HG02938 (cell line): ENCODE results near the gene PDE7B.

Experiments used
- ATAC-seq: cut with Tn5 transposase; IDR thresholded peaks from one replicate; pipeline ENCODE4 v1.9.1; 2021; ENCODE audit warnings: mild to moderate bottlenecking, moderate library complexity; ENCODE audit not compliant: unreplicated experiment

PDE7B gene

DNA sequence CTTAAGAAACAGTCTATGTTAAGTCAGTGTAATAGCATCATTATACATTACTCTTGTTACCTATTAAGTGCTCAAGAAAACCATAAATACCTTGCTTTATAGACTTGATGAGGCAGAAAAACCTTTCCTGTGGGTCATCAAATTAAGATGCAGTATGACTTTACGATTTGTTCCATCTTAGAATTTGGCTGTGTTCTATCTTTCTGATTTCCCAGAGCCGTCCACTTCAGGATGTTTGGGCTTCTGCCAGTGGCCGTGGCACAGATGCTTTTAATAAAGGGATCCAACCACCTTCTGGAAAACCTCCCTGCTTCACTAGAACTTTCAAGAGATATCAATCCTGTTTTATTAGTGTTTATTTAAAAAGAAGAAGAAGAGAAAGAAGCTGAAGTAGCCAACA lies 71.2 kb downstream of the PDE7B start:
- no peak for ATAC-seq

DNA sequence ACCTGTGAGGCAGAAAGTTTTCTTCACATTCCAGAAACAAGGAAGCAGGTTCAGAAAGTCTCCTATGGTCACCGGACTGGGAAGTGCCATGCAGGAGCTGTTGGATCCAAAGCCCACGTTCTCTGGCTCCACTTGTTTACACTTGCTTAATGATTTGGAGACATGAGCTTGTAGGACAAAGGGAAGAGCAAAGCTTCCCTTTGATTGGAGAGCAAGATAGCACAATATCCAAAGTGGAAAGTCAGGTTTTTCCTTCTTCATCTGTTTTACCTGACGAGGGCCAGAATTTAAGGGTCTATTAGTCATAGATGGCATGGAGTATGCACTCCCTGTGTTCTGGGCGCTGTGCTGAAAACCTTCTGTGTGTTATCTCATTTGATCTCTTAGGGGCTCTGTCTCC lies 81.2 kb downstream of the PDE7B start:
- ATAC-seq, result no peak

DNA sequence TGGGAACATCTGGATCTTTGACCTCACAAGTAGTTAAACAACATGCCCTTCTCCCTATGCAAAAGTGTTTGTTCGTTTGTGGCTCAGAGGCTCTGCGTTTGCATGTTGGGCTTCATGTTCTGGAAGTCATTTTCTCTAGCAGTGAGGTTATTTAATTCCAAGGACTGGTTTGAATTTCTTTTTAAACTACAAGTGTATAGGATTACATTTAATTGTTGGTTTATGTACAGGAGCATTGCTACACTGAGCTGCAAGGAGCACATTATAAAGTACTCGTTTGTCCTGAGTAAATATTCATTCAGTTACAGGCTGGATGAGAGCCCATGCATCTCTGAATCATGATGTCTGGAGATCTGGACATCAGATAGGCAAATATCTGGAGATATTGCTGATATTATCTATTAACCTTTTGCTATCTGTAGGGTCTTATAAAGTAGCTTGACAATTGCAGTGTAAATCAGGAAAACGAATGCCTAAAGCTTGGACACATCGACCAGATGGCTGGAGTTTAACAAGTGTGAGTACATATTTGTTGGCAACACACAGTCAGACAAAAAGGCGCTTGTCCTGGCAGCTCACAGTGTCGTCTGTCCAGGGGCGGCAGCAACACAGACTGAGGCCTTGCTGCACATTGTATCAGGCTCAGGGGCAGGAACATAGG lies 84.6 kb downstream of the PDE7B start:
- ATAC-seq, result no peak

DNA sequence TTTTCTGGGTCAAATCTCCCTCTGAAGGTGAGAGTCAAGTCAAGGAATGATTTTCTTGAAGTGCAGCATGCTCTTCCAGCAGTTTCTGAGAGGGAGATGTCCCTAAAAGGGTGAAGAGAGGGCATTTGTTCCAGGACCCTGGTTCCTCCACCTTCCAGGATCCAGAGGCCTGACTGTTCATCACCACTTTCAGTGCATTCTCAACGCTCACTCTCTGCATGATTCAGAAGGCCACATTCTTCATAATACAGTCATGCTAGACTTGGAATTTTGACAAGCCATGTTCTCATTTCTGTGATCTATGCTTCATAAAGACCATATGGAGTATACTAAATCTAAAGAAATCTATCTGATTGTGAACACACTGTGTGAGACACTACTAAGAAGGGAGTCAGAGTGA lies 85.1 kb downstream of the PDE7B start:
- ATAC-seq, result no peak

DNA sequence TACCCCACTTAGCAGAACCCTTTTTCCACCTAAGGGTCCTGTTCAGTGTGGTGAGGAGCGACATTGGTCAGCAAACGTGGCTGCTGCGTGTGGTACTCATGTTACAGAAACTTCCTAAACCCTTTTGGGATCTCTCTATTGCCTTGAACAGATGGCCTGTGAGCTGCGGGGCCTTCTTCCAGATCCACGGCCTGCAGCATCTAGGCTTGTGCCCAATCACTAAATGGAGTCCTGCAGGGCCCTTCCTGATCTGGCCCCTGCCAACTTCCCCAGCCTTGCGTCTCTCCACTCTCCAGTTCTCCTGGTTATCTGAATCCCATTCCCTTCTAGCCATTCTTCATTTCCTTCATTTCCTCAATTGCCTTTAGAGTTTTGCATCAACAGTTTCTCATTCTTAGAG lies 85.6 kb downstream of the PDE7B start:
- no peak for ATAC-seq

DNA sequence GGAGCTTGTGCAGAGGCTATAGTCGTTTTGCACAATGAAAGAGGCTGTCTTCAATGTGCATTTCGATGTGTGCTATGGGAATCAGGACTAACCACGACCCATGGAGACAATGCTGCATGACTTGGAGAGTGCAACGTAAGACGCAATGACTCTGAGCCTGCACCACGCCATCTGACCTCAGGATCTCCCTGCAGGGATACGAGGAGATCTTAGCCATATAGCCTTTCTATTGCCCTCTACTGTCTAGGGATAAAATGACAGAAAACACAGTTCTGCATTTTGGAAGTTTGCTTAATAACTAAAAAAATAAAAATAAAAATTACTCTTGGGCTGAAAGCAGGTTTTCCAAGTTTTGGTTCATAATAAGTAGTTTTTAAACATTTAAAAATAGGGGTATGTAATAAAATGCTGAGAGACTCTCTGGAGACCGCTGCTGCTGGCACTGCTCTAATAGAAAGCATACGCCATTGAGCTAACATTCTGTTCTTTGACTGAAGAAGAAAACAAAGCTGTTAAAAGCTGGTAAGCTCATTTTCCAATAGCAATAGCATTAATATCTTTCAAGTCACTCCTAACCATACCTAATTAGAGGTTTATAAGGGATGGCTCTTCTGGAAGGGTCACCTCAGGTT lies 87.2 kb downstream of the PDE7B start:
- ATAC-seq, result no peak

DNA sequence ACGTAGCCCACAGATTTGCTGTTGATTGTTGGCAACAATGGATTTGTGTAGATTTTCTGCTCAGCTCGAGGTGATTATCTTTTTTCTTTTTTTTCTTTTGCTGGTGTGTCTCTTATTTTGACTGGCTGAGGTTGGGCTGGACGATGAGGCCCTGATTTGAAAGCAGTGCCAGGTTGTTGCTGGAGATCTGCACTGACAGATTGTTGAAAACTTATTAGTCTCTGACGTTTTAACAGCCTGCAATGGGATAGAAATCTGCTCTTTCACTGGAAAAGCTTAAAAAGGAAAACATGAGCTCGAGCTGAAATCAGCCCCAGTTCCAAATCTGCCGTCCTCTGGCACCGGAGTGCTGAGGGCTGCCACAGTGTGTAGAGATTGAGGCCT lies 87.7 kb downstream of the PDE7B start:
- ATAC-seq, result no peak

DNA sequence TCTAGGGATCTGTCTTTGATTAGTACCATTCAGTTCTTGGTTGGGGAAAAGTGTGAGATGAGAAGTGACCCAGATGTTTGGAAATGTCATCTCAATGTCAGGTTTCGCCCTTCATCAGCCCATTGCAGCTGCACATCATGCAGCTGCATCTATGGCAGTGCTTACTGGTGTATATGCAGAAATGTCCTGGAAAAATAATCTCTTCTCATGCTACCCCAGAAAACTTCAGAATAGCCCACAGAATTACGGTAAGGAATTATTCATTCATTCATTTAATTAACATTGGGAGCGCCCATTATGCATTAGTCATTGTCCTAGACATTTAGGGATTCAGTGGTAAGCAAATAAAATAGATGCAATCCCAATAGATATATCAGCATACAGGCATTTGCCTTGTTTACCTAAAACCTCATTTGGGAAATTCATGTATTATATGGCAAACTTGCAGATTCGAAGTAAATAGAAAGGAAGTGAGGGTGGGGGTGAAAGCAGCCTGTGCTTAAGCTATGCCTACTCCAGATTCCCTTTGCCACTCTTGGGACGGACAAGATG lies 89.2 kb downstream of the PDE7B start:
- no peak for ATAC-seq

DNA sequence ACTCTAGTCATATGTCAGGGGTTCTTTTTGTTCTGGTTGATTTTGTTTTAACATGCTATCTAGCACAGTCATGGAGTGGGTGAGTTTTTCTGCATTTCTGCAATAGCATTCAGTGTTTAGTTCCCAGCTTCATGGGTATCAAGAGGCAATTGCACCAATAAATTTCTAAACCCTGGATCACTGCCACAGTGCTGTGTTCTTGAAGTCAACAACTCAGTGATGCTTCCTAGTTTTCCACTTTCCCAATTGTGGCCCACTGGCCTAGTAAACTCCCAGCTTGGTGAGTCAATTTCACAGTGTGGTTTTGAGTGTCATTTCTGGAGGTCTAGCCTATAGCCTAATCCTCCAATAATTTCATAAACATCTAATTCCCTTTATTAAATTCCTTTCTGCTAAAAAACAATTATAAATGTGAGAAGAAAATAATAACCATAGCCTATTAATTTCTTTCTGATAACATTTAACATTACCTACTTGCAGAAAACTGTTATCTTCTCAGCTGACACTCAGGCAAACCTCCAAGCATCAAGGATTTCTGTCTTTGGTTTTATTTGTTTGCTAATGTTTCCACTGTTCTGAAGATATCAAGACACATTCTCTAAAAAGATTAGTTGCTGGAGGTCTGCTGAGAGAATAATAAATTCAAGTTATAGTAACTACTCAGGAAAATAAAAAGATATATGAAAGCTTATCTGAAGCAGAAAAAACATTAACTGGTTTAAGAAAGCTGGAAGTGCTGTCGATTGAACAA lies 89.9 kb downstream of the PDE7B start:
- no peak for ATAC-seq

DNA sequence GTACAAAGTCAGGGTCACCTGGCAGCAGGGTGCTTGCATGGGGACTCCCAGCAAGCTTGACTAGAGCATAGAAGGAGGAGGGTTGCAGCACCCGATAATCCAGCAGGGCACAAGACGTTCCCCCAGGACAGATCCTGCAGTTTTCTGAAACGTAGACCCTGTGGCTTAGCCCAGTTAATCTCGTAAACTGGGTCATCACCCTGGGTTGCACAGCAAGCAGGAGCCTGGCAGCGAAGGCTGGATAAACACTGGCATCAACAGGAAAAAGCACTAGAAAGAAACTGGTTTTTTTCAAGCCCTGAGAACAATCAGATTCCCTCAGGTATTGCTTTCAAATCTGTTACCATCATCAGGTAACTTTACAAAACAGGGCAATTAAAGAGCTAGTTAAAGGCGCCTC lies 92.6 kb downstream of the PDE7B start:
- ATAC-seq, result no peak

DNA sequence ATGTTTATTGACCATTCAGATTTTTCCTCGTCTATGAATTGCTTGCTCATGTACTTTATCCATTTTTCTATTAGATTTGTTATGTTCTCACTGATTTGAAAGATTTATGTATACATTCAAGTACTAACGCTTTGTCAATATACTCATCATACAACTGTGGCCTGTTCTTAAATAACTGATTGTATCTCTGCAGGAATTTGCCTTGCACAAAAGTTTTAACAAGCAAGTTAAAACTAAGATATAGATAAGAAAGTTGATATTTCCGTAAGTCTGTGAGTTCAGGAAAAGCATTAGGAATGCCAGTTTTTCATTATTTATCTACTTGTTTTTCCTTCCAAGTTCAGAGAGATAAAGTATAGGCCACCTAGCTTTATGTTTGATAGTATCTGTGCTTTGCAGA lies 95.2 kb downstream of the PDE7B start:
- no peak for ATAC-seq

DNA sequence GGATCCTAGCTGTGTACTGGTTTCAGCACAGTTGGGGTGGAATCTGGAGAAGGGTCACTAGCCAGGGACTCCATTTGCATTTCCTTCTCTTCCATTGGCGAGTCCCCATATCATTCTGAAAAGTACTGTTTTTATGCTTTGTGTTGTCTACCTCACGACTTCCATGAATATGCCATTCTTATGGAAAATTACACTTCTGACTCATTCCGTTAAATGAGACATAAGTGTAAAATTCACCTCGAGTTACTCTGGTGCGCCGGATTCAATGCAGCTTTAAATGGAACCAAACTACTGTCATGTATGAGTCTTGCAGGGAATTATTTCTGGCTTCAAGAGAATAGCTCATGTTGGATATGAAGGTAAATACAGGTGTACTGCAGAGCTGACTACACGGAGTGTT lies 99.2 kb downstream of the PDE7B start:
- ATAC-seq, result no peak

DNA sequence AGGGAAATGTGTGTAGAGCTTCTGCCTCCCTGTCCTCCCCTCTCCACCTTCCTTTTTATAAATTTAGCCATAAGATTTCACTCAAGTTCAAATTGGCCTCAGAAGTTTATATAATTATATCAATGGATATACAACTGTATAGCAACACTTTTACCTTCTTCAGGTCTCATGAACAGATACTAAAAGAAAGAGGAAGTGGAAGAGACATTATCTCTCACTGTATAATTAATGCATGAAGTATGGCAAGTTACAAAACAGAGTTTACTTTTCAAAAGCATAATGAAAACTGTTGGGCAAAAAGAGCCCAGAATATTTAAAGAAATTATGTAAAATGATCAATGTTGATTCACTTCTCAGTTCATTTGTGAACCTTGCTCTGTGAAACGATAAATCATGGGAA lies 99.7 kb downstream of the PDE7B start:
- no peak for ATAC-seq

DNA sequence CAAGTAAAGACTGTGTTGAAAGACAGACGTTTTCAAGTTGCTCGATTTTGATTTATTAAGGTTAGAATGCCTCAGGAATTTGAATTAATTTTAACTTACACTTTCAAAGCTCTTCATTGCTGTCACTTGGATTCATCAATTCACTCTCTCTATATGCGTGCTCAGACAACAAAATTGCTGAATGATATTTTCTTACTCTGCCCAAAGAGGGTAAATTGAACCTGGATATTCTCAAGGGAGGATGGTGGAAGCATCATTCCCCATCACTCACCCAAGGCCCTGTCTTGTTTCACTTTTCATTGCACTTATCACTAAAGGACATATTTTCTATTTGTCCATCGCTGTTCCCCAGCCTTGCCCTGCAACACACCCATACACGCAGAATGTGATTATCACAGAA lies 102.3 kb downstream of the PDE7B start:
- ATAC-seq, result no peak

DNA sequence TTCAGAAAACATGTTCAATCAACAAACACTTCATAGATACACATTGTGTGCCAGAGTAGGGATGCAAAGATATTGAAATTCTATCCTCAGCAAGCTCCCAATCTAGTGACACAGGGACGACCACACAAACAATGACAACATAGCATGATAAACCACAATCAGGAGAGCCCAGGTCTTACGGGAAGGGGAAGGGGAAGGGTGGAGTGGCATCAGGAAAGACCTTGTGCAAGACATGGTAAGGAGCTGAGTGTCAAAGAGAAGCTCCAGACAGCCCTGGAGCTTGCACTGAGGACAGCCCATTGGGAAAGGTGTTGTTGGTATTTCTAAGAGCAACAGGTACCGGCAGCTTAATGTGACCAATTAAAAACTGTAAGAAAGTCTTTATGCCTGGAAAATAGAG lies 103.6 kb downstream of the PDE7B start:
- ATAC-seq, result no peak

DNA sequence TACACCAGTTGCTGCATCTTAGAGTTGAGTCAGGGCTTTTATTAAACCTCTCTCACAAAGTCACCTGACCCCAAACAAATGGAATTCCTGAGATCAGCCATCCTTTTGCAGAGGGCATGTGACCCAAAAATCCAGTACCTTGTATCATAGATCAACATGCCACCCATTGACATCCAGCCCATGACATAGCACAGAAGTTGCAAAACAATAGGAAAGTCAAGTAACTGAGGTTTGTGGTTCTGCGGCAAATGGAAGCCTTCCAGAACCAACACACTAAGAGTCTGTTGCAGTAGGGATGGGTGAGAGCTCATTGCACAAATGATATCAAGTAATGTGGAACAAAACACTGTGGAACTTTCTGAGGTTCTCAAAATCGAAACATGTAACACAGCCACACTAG lies 111.2 kb downstream of the PDE7B start:
- ATAC-seq, result no peak

DNA sequence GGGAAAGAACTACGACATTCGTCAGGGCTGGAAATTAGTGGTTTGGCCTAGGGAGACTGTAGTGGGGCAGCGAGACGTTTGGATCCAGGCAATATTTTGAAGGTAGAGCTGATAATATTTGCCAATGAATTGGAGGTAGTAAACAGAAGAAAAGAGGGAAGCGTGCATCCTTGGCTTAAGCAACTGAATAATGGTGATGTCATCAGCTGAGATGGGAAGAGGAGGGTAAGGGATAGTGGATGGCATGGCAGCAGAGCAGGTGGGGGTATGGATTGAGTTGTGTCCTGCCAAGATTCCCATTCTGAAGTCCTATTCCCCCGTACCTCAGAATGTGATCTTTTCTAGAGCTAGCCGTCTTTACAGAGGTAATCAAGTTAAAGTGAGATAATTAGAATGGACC lies 119.2 kb downstream of the PDE7B start:
- ATAC-seq, result no peak

DNA sequence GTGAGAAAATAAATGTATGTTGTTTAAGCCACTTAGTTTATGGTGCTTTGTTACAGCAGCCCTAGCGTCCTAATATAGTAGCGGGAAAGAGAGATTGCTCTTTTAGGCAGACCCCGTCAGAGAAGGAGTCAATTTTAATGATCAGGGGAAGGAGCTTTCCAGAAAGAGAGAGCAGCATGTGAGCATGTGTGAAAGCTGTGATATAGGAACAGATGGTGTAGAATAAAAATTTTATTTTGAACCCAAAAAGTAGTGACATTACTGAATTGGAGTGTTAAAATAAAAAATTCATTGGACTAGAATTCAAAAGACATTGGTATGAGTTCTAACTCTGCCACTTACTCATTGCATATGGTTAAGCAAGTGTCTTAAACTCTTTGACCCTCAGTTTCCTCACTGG lies 119.8 kb downstream of the PDE7B start:
- no peak for ATAC-seq

DNA sequence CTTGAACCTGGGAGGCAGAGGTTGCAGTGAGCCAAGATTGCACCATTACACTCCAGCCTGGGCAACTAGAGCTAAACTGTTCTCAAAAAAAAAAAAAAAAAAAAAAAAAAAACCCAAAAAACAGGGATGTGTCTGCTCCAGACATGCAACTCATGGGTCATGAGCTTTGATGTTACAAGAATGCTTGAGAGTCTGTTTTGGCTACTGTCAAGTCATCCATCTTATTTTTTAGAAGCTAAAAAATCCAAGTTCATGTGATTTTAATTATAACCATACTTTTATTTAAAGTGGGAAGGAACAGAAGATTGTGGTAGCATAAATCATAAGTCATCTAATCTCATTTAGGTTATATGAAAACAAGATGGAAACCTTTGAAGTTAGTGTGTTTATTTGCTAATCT lies 120.6 kb downstream of the PDE7B start:
- no peak for ATAC-seq

DNA sequence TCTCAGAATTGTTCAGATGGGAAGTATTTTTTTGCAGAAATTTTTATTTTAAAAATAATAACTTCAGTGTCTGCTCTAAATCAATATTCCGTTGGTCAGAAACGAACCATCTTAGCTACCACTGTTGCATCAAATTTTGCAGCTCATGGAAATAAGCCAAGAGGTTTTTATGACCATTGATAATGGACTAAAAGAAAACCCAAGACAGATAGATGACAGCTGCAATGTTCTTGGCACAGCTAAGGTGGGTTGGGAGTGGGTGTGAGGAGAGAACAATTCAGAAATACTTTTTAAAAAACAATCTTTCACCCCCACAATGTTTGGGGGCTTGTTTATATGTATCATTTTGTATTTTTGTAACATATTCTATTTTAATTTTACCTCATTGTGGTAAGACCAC lies 121.1 kb downstream of the PDE7B start:
- ATAC-seq, result no peak

DNA sequence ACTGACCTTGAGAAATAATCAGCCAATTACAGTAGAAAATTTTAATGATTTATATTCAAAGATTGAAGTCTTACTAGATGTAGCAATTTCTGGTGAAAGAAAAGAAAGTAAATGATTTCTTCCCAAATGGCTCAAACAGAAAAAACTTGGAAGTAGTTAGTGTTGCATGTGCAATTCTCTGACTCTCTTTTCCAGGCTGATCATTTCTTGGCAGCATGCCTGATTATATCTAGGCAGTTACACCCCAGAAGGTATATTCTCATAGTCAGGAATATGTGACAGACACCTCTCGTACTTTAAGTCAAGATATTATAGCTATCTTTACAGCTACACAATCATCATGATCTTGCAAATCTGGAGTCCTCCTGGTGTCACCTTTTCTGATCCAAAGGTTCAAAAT lies 122.9 kb downstream of the PDE7B start:
- ATAC-seq, result no peak

DNA sequence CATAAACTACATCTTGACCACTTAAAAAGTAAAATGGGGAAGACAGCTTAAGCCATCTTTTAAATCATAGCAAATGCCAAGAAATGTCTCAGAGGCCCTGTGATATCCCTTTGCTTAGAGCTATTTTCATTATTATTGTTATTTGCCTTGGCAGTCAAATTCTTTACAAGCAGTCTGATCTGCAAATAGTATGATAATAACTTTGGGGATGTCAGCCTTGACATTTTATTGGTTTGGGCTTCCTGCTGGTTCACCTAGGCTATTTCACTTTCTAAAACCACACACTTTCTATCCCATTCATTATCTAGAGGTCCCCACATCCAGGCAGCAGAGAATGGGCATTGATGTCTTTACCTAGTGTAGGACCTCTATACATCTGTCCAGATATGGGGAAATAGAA lies 125.1 kb downstream of the PDE7B start:
- ATAC-seq, result no peak
